SK-N-SH treated with all-trans-retinoic acid at 6 μM for 48 hours (cell line): ENCODE measurements around the gene DLL4.

ENCODE experiments used
- ATAC-seq: fragments of 200-7000 bp; cut with Tn5 transposase; 3 replicates; pipeline ENCODE4 v1.9.1; 2020; ENCODE audit warnings: mild to moderate bottlenecking, moderate library complexity
- ARNTL ChIP-seq: fragments of 450-650 bp; formaldehyde crosslinking; IDR thresholded peaks from 2 replicates; pipeline ENCODE4 v1.5.0; 2020; ENCODE audit warnings: low read depth, mild to moderate bottlenecking, moderate library complexity, borderline replicate concordance
- BACH2 ChIP-seq: fragments of 250-450 bp; sonication (Bioruptor Pico); IDR thresholded peaks from 2 replicates; pipeline ENCODE4 v1.9.0; 2021; ENCODE audit warnings: mild to moderate bottlenecking, borderline replicate concordance
- CREB5 ChIP-seq: fragments of 250-450 bp; sonication (Bioruptor Pico); IDR thresholded peaks from 2 replicates; pipeline ENCODE4 v1.5.1; 2020; ENCODE audit warnings: low read depth, mild to moderate bottlenecking, moderate library complexity
- CSDC2 ChIP-seq: fragments of 250-450 bp; sonication (Bioruptor Pico); IDR thresholded peaks from 2 replicates; pipeline ENCODE4 v1.5.0; 2020; ENCODE audit warnings: mild to moderate bottlenecking, moderate library complexity
- ESRRG ChIP-seq: fragments of 250-450 bp; sonication (Bioruptor Pico); IDR thresholded peaks from 2 replicates; pipeline ENCODE4 v1.6.1; 2021; ENCODE audit warnings: mild to moderate bottlenecking
- GLIS3 ChIP-seq: fragments of 250-450 bp; sonication (Bioruptor Pico); IDR thresholded peaks from 2 replicates; pipeline ENCODE4 v1.5.0; 2020; ENCODE audit warnings: mild to moderate bottlenecking, moderate library complexity
- ISL1 ChIP-seq: fragments of 250-450 bp; sonication (Bioruptor Pico); IDR thresholded peaks from 2 replicates; pipeline ENCODE4 v2.1.2; 2022; ENCODE audit warnings: mild to moderate bottlenecking, moderate library complexity
- OSR1 ChIP-seq: fragments of 250-450 bp; sonication (Bioruptor Pico); IDR thresholded peaks from 2 replicates; pipeline ENCODE4 v1.8.0; 2022; ENCODE audit warnings: moderate library complexity, mild to moderate bottlenecking, inconsistent platforms
- POU6F1 ChIP-seq: fragments of 250-450 bp; sonication (Bioruptor Pico); IDR thresholded peaks from 2 replicates; pipeline ENCODE4 v1.8.0; 2021; ENCODE audit warnings: low read depth, mild to moderate bottlenecking, moderate library complexity, borderline replicate concordance
- PPARA ChIP-seq: fragments of 250-450 bp; sonication (Bioruptor Pico); IDR thresholded peaks from 2 replicates; pipeline ENCODE4 v1.5.0; 2020; ENCODE audit warnings: mild to moderate bottlenecking, borderline replicate concordance
- RARB ChIP-seq: fragments of 250-450 bp; sonication (Bioruptor Pico); IDR thresholded peaks from 2 replicates; pipeline ENCODE4 v1.8.0; 2021; ENCODE audit warnings: mild to moderate bottlenecking, moderate library complexity
- SNAI2 ChIP-seq: fragments of 250-450 bp; sonication (Bioruptor Pico); IDR thresholded peaks from 2 replicates; pipeline ENCODE4 v1.5.0; 2020; ENCODE audit warnings: mild to moderate bottlenecking, moderate library complexity
- TCF4 ChIP-seq: fragments of 250-450 bp; sonication (Bioruptor Pico); IDR thresholded peaks from 2 replicates; pipeline ENCODE4 v1.8.0; 2021; ENCODE audit warnings: mild to moderate bottlenecking, moderate library complexity, borderline replicate concordance
- TOX ChIP-seq: fragments of 250-450 bp; sonication (Bioruptor Pico); IDR thresholded peaks from 2 replicates; pipeline ENCODE4 v1.8.0; 2021; ENCODE audit warnings: mild to moderate bottlenecking, moderate library complexity, borderline replicate concordance
- TSHZ2 ChIP-seq: fragments of 250-450 bp; sonication (Bioruptor Pico); IDR thresholded peaks from 2 replicates; pipeline ENCODE4 v1.5.0; 2020; ENCODE audit warnings: mild to moderate bottlenecking, moderate library complexity
- ZC3H10 ChIP-seq: fragments of 250-450 bp; sonication (Bioruptor Pico); IDR thresholded peaks from 2 replicates; pipeline ENCODE4 v1.5.1; 2021; ENCODE audit warnings: mild to moderate bottlenecking, moderate library complexity
- ZFP3 ChIP-seq: fragments of 250-450 bp; sonication (Bioruptor Pico); IDR thresholded peaks from 2 replicates; pipeline ENCODE4 v1.5.0; 2020; ENCODE audit warnings: mild to moderate bottlenecking, moderate library complexity
- ZFP30 ChIP-seq: fragments of 450-650 bp; formaldehyde crosslinking; IDR thresholded peaks from 2 replicates; pipeline ENCODE4 v1.5.0; 2022; ENCODE audit warnings: mild to moderate bottlenecking, moderate library complexity
- ZNF565 ChIP-seq: fragments of 450-650 bp; formaldehyde crosslinking; conservative IDR thresholded peaks from 2 replicates; pipeline ENCODE4 v1.5.0; 2020; ENCODE audit warnings: low read depth, mild to moderate bottlenecking, moderate library complexity
- ZNF70 ChIP-seq: fragments of 450-650 bp; formaldehyde crosslinking; IDR thresholded peaks from 2 replicates; pipeline ENCODE4 v1.5.0; 2020; ENCODE audit warnings: mild to moderate bottlenecking, moderate library complexity
- ZNF8 ChIP-seq: fragments of 450-650 bp; formaldehyde crosslinking; IDR thresholded peaks from 2 replicates; pipeline ENCODE4 v1.5.0; 2020; ENCODE audit warnings: mild to moderate bottlenecking, moderate library complexity
- TF ChIP-seq, protein P1 (sequence below): fragments of 250-450 bp; sonication (Bioruptor Pico); IDR thresholded peaks from 2 replicates; pipeline ENCODE4 v1.8.0; 2020; ENCODE audit warnings: mild to moderate bottlenecking, moderate library complexity, borderline replicate concordance
- TF ChIP-seq, protein P2 (sequence below): fragments of 250-450 bp; sonication (Bioruptor Pico); IDR thresholded peaks from 2 replicates; pipeline ENCODE4 v1.5.1; 2021; ENCODE audit warnings: mild to moderate bottlenecking, moderate library complexity

Gene DLL4

GRCh38 chr15:40928821-40929659, at the start of gene DLL4:
DLL4 (plus strand) TSS chr15:40929340; CDS start chr15:40929669, 329 bp downstream.
- TF ChIP-seq ZNF8 (CRISPR knock-in tag) = no peak
- TF ChIP-seq, protein P1, sequence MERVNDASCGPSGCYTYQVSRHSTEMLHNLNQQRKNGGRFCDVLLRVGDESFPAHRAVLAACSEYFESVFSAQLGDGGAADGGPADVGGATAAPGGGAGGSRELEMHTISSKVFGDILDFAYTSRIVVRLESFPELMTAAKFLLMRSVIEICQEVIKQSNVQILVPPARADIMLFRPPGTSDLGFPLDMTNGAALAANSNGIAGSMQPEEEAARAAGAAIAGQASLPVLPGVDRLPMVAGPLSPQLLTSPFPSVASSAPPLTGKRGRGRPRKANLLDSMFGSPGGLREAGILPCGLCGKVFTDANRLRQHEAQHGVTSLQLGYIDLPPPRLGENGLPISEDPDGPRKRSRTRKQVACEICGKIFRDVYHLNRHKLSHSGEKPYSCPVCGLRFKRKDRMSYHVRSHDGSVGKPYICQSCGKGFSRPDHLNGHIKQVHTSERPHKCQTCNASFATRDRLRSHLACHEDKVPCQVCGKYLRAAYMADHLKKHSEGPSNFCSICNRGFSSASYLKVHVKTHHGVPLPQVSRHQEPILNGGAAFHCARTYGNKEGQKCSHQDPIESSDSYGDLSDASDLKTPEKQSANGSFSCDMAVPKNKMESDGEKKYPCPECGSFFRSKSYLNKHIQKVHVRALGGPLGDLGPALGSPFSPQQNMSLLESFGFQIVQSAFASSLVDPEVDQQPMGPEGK (CRISPR knock-in tag) = no peak
- TF ChIP-seq TSHZ2 (CRISPR knock-in tag) = no peak
- TF ChIP-seq ESRRG (CRISPR knock-in tag) = no peak
- no peak for TF ChIP-seq ZNF565 (CRISPR knock-in tag)
- no peak for TF ChIP-seq ZFP3 (CRISPR knock-in tag)
- no peak for TF ChIP-seq ZFP30 (CRISPR knock-in tag)
- TF ChIP-seq, protein P2, sequence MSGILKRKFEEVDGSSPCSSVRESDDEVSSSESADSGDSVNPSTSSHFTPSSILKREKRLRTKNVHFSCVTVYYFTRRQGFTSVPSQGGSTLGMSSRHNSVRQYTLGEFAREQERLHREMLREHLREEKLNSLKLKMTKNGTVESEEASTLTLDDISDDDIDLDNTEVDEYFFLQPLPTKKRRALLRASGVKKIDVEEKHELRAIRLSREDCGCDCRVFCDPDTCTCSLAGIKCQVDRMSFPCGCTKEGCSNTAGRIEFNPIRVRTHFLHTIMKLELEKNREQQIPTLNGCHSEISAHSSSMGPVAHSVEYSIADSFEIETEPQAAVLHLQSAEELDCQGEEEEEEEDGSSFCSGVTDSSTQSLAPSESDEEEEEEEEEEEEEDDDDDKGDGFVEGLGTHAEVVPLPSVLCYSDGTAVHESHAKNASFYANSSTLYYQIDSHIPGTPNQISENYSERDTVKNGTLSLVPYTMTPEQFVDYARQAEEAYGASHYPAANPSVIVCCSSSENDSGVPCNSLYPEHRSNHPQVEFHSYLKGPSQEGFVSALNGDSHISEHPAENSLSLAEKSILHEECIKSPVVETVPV (CRISPR knock-in tag) = no peak
- TF ChIP-seq PPARA (CRISPR knock-in tag) = no peak
- TF ChIP-seq BACH2 (CRISPR knock-in tag) = no peak
- TF ChIP-seq TCF4 (CRISPR knock-in tag) = no peak
- no peak for TF ChIP-seq ISL1 (CRISPR knock-in tag)
- TF ChIP-seq ARNTL (CRISPR knock-in tag) = no peak
- no peak for TF ChIP-seq TOX
- TF ChIP-seq CSDC2 (CRISPR knock-in tag) = no peak
- TF ChIP-seq POU6F1 (CRISPR knock-in tag) = no peak
- TF ChIP-seq OSR1 (CRISPR knock-in tag) = no peak
- no peak for TF ChIP-seq GLIS3
- peak; percentile 51 for ATAC-seq

- no peak for ATAC-seq
- TF ChIP-seq TOX (no peak), ESRRG (CRISPR knock-in tag) (no peak), ARNTL (CRISPR knock-in tag) (no peak), TCF4 (CRISPR knock-in tag) (no peak), CSDC2 (CRISPR knock-in tag) (no peak), ZFP3 (CRISPR knock-in tag) (no peak), RARB (CRISPR knock-in tag) (no peak), ISL1 (CRISPR knock-in tag) (no peak), CREB5 (no peak), ZNF70 (no peak), SNAI2 (no peak), ZC3H10 (no peak), BACH2 (CRISPR knock-in tag) (no peak), ZNF8 (CRISPR knock-in tag) (no peak), ZFP30 (CRISPR knock-in tag) (no peak), PPARA (CRISPR knock-in tag) (no peak)
- TF ChIP-seq, protein P1 (CRISPR knock-in tag) = no peak
- TF ChIP-seq, protein P2 (CRISPR knock-in tag) = no peak
These were observed 49.5 kb upstream of the DLL4 start for GRCh38 chr15:40879609-40880008.
